GM19193 (cell line): Measurements from ENCODE around the gene UNC119B.

Experiments used
- POLR2A ChIP-seq: IDR thresholded peaks from 4 replicates; pipeline ENCODE4 v1.6.1; 2011; ENCODE audit not compliant: insufficient read depth, insufficient read length; ENCODE audit errors: extremely low read depth

The UNC119B gene

GRCh38 chr12:120703311-120703942 lies 6.8 kb upstream of the UNC119B start:
- TF ChIP-seq POLR2A = no peak

- no peak for TF ChIP-seq POLR2A
Observed at GRCh38 chr12:120705618-120706017, 4.6 kb upstream of the UNC119B start.

GRCh38 chr12:120706029-120706428 lies 4.2 kb upstream of the UNC119B start:
- TF ChIP-seq POLR2A = no peak

GRCh38 chr12:120708651-120709050 lies 1.6 kb upstream of the UNC119B start:
- TF ChIP-seq POLR2A = no peak

- TF ChIP-seq POLR2A = no peak
Observed at GRCh38 chr12:120710805-120711296, 593 bp downstream of the UNC119B start.

GRCh38 chr12:120711411-120711810 lies 1.2 kb downstream of the UNC119B start:
- no peak for TF ChIP-seq POLR2A

- no peak for TF ChIP-seq POLR2A
Observed at GRCh38 chr12:120712610-120713009, 2.4 kb downstream of the UNC119B start.

GRCh38 chr12:120713861-120714482 lies 3.7 kb downstream of the UNC119B start:
- no peak for TF ChIP-seq POLR2A

GRCh38 chr12:120718055-120718454 lies 7.8 kb downstream of the UNC119B start:
- TF ChIP-seq POLR2A = no peak

- TF ChIP-seq POLR2A = no peak
Observed at GRCh38 chr12:120719072-120719471, 8.8 kb downstream of the UNC119B start.

GRCh38 chr12:120719496-120720233 lies 9.4 kb downstream of the UNC119B start:
- TF ChIP-seq POLR2A = no peak

- no peak for TF ChIP-seq POLR2A
Observed at GRCh38 chr12:120720234-120720986, 10.2 kb downstream of the UNC119B start.

- TF ChIP-seq POLR2A = no peak
Observed at GRCh38 chr12:120720987-120721801, 10.9 kb downstream of the UNC119B start.

GRCh38 chr12:120721866-120722265 lies 11.6 kb downstream of the UNC119B start:
- no peak for TF ChIP-seq POLR2A

GRCh38 chr12:120722784-120723183 lies 12.5 kb downstream of the UNC119B start:
- no peak for TF ChIP-seq POLR2A

GRCh38 chr12:120724720-120725119 lies 14.5 kb downstream of the UNC119B start:
- no peak for TF ChIP-seq POLR2A
